Daoy (cell line): Measurements from ENCODE around the gene ZDBF2. TPM values are rescaled to one million over a fixed set of nuclear protein-coding genes. Genes with fewer than 3 reads are reported as not detected.
A peak's percentile ranks its signal among the peaks of the same experiment; 100 is the strongest.
"Not testable (repeated sequence)": the region's sequence is repeated elsewhere in the genome, so short reads cannot be mapped to it uniquely, and the experiment has no call there.

Experiments used
- DNase-seq: peaks from one replicate; pipeline ENCODE4 v3.0.0-alpha.2; 2015; ENCODE audit warnings: low read depth
- total RNA-seq: library from RNA; depleted of rRNA; stranded (reverse); fragments of >200 nt; shearing (Covaris generic); gene quantifications from 2 replicates; pipeline ENCODE4 v1.2.3, GENCODE V29; 2014; rRNA removed

ZDBF2 gene
- total RNA-seq: 5.5 and 8.3 TPM in 2 replicates

GRCh38 chr2:206274434-206275311 lies at the start of gene ZDBF2:
Gene ZDBF2, plus strand, starts transcription at chr2:206274663. Its CDS starts 7,187 bp downstream, at chr2:206281850.
- DNase-seq: peak; percentile 68

- no peak for DNase-seq
Observed at GRCh38 chr2:206225435-206226232, 48.8 kb upstream of the ZDBF2 start.

- DNase-seq: not testable (repeated sequence)
Observed at GRCh38 chr2:206228636-206229035, 45.8 kb upstream of the ZDBF2 start.

- DNase-seq: no peak
Observed at GRCh38 chr2:206229642-206230041, 44.8 kb upstream of the ZDBF2 start.

GRCh38 chr2:206230060-206230762 lies 44.3 kb upstream of the ZDBF2 start:
- no peak for DNase-seq

- DNase-seq: no peak
Observed at GRCh38 chr2:206231669-206232286, 42.7 kb upstream of the ZDBF2 start.

GRCh38 chr2:206232287-206233035 lies 42.0 kb upstream of the ZDBF2 start:
- no peak for DNase-seq

GRCh38 chr2:206239157-206239556 lies 35.3 kb upstream of the ZDBF2 start:
- no peak for DNase-seq

- peak; percentile 16 for DNase-seq
Observed at GRCh38 chr2:206240327-206240726, 34.1 kb upstream of the ZDBF2 start.

- peak; percentile 23 for DNase-seq
Observed at GRCh38 chr2:206241736-206242135, 32.7 kb upstream of the ZDBF2 start.

GRCh38 chr2:206245265-206245672 lies 29.2 kb upstream of the ZDBF2 start:
- DNase-seq: no peak

- DNase-seq: no peak
Observed at GRCh38 chr2:206250041-206250897, 24.2 kb upstream of the ZDBF2 start.

GRCh38 chr2:206253125-206253776 lies 21.2 kb upstream of the ZDBF2 start:
- DNase-seq: no peak

- no peak for DNase-seq
Observed at GRCh38 chr2:206253777-206254166, 20.7 kb upstream of the ZDBF2 start.

GRCh38 chr2:206255003-206255402 lies 19.5 kb upstream of the ZDBF2 start:
- no peak for DNase-seq

GRCh38 chr2:206256706-206257205 lies 17.7 kb upstream of the ZDBF2 start:
- DNase-seq: no peak

GRCh38 chr2:206257350-206257749 lies 17.1 kb upstream of the ZDBF2 start:
- no peak for DNase-seq

- no peak for DNase-seq
Observed at GRCh38 chr2:206257861-206258260, 16.6 kb upstream of the ZDBF2 start.

GRCh38 chr2:206258615-206259014 lies 15.8 kb upstream of the ZDBF2 start:
- DNase-seq: not testable (repeated sequence)
